ENCODE results near the gene SCFD1. TPM values are rescaled to one million over a fixed set of nuclear protein-coding genes. Genes with fewer than 3 reads are reported as not detected.
A peak's percentile ranks its signal among the peaks of the same experiment; 100 is the strongest.
"Not testable (repeated sequence)": the region's sequence is repeated elsewhere in the genome, so short reads cannot be mapped to it uniquely, and the experiment has no call there.

The SCFD1 gene
- polyA plus RNA-seq, 10 donors = 61.5 to 84.2 (median 72.1) TPM

DNA sequence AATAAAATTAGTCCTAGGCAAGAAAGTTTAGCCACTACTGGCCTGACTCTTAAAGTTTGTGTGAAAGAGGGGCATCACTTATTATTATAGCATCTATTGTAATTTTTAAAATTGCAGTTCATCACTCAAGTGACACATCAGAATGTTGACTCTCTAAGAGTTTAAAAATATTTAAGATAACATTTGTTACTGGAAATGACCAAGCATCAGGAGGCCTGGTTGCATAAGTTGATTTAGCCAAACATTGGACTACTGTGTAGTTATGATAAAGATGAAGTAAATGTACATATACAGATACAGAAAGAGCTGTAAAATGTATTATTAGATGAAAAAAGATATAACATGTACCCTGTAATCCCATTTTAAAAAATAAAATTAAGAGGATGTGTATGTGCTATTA lies 47.5 kb downstream of the SCFD1 start:
- DNase-seq = no peak

DNA sequence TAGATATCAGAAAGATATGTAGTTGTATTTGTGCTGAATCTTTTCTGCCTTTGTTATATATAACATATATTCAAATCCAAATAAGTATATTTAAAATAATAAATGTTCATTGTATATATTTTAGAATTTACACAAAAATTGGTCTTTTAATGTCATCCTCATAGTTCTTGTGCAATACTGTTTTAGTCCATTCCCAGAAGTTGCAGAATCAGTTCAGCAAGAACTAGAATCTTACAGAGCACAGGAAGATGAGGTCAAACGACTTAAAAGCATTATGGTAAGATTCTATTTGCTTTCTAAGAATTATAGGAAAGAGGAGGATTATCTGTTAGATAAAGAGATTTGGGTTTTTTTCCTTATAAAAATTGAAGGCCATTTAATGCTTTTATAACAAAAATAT lies 51.0 kb downstream of the SCFD1 start:
- no peak for DNase-seq

DNA sequence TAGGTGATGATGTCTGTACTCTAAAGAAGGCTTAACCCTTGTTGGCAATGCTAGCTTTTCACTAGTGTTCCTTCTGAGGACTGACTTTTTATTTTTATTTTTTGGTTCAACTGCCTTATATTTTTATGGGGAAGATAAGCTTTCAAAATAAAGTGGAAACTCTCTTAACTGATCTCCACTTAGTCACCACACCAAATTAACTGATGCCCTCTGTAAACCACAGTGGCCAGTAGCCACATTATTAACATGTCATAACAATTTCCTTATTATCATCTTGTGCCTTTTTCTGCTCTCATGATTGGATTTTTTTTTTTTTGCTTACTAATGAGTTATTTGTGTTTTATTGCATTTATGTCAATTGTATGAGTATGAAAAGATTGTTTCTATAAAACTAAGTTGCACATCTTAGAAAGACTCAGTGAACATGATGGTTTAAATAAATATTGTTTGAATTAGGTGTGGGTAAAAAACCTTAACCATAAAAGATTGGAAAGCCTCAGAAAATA lies 56.9 kb downstream of the SCFD1 start:
- no peak for DNase-seq

DNA sequence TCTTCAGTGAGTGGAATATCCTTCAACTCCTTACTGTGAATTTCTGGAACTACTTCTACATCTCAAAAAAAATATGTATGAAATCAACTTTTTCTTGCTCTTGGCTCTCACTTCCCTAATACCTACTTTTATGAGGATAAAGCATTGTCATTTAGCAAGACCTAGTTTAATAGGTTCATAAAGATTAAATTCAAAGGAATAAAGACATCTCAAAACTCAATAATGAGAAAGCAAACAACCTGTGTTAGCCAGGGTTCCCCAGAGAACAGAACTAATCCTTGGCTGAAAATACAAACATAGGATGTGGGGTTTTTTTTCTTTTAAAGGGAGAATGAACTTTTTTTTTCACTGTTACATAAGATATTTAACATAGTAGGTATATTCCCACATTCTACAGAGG lies 57.9 kb downstream of the SCFD1 start:
- DNase-seq = no peak

DNA sequence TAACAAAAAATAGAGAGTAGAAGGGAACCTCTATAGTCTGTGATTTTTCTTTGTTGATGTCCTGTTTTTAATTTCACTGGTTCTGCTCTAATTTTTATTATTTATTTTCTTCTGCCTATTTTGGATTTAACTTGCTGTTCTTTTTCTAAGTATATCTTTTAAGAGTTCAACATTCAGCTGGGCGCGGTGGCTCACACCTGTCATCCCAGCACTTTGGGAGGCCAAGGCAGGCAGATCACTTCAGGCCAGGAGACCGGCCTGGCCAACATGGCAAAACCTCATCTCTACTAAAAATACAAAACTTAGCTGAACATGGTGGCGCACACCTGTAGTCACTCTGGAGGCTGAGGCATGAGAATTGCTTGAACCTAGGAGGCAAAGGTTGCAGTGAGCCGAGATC lies 58.7 kb downstream of the SCFD1 start:
- not testable (repeated sequence) for DNase-seq

DNA sequence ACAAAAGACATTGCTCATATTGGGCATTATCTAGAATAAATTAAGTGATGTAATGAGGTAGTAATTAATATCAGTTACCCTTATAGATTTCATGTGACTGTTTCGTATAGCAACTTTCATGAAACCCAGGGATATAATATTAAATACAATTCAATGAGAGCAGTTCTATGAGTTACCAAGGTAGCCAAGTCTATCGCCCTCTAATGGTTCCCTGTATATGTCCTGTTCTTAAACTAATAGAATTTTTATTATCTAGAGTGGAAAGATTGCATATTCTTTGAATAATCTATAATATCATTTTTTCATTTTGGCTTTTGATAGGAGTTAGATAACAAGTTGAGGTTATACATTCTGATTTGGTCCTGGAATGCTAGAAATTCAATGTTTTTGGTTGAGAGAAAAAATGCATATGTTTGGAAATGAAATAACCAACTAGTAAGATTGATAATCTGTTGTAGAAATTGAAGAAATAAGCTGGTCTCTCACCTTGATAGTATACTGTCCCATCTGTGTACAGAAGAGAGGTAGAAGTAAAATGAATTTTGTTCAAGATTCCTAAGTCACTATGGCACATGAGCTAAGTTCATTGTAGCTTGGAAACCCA lies 59.7 kb downstream of the SCFD1 start:
- no peak for DNase-seq

DNA sequence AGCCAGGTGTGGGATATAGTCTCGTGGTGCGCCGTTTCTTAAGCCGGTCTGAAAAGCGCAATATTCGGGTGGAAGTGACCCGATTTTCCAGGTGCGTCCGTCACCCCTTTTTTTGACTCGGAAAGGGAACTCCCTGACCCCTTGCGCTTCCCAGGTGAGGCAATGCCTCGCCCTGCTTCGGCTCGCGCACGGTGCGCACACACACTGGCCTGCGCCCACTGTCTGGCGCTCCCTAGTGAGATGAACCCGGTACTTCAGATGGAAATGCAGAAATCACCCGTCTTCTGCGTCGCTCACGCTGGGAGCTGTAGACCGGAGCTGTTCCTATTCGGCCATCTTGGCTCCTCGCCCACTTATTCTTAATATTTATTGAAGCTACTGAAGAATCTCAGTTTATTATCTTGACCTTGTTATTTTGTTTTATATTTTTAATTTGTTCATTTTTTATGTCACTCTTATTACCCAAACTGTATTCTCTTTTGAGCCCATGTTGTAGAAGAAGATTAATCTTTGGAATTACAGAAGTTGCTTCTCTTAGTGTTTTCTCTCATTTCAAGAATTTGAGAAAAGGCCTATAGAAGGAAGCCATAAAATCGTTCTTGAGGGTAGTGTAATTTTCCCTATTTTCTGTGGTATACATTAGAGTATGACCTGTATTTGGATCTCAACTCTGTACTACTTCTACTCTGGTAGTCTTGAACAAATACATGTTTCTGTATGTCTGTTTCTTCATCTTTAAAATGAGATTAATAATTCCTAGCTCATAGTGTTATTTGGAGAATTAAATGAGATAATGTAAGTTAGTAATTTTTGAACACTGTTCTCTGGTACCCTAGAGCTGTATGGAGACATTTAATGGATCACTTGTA lies 68.6 kb downstream of the SCFD1 start:
- DNase-seq = peak in 2 of 3 donors; percentile 7 to 25

DNA sequence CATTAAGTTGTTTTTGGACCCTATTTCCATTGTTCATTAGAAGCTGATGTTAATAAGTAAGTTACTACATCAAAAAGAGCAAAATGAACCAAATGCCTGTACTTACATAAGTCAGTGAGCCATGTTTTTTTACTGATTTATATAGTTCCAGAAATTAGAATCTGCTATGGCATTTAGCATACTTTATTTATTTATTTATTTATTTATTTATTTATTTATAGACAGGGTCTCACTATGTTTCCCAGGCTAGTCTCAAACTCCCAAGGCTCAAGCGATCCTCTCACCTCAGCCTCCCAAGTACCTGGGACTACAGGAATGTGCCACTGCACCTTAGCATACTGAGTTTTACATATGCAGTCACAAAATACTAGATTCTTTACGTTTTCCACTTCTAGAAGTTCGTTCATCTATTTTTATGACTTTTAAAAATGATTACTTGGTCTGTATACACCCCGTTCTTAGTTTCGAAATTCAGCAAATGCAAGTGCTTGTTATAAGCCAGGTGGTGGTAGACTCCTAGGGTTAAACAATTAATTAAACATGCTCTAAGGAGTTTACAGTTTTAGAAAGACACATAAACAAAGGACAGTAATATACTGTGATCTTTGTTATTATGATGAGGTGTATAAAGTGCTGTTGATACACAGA lies 69.8 kb downstream of the SCFD1 start:
- DNase-seq = no peak

DNA sequence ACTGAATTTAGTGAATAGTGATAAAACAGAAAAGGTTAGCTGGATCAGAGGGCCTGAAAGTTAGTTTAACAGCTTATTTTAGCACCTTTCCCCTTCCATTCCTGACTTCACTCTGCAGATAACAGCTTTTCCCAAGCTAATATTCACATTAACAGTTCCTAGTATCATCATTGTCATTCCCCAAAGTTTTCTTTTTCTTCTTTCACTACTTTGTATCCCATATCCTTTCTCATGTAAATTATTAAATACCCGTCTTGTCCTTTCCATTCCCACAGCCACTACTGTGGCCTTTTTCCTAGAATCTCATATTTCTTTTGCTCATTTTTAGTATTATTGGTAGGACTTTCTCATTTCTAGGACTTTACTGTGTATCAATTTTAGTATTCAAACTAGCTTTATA lies 70.5 kb downstream of the SCFD1 start:
- no peak for DNase-seq

DNA sequence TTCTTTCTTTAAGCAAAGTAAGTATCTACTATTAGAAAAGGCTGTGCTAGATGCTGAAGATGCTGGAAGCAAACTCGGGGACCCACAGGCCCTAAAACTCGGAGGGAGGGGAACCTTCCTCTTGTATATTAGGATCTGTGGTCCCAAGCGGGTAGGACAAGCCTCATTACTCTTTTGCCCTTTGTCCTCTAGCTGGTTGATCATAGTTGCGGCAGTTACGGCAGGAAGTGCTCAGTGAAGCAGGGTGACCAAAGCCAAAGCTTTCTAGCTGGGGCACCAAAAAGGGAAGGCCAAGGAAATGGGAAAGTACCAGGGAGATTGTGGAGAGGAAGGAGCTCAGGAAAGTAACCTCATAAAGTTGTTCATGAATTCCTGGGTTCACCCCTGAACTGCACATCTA lies 76.3 kb downstream of the SCFD1 start:
- no peak for DNase-seq

DNA sequence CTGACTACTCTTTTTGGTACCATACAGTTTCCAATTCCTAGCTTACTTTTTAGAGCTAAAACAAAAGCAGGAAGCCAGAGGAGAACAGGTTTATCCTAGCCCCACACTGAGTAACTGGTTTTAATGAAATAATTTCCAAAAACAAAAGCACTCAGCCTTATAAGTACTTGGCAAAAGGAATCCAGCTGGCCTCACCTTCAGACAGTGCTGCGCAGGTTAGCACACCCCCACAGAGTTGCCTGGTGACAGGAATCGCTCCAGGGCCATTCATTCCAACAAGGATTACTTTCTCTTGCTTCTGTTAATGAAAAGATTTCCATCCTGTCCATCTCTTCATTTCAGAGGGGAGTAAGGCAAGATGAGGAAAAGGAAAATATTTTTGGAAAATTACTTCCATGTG lies 84.6 kb downstream of the SCFD1 start:
- DNase-seq = peak; percentile 10 to 56 (median 46)

DNA sequence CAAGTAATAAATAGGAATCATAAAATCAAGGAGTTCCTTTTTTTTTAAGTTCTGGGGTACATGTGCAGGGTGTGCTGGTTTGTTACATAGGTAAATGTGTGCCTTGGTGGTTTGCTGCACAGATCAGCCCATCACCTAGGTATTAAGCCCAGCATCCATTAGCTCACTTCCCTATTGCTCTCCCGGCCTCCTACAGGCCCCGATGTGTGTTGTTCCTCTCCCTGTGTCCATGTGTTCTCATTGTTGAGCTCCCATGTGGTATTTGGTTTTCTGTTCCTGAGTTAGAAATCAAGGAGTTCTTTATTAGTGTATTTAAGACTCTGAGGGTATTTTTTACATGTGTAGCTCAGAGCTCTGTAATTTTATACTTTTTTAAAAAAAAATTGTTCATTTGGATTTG lies 86.0 kb downstream of the SCFD1 start:
- no peak for DNase-seq

DNA sequence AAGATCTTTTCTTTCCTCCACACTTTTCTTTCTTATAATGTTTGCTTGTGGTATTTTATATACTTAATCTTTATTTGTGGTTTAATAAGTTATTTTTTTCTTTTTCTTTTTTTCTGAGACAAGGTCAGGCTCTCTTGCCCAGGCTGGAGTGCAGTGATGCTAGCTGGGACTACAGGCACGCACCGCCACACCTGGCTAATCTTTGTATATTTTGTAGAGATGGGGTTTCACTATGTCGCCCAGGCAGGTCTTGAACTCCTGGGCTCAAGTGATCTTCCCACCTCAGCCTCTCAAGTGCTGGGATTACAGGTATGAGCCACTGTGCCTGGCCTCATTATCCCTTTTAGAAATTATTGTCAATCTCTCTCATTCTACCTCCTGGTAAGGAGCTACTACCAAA lies 87.1 kb downstream of the SCFD1 start:
- DNase-seq = no peak

DNA sequence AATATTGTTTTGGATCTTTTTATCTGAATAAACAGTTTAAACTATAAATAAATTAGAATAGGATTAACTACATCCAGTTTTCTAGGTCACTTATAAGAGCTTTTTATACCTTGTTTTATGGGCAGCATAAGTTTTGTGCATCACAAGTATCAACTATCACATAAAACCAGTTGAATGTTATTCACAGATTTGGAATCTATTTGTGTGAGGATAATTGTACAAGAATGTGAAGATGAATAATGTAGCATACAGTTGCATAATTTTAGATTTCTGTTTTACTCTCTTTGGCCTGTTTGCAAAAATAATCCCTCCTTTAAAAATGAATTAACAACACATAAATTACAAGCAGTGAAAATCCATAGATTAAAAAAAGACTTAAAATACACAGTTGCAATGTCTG lies 88.8 kb downstream of the SCFD1 start:
- DNase-seq = no peak

DNA sequence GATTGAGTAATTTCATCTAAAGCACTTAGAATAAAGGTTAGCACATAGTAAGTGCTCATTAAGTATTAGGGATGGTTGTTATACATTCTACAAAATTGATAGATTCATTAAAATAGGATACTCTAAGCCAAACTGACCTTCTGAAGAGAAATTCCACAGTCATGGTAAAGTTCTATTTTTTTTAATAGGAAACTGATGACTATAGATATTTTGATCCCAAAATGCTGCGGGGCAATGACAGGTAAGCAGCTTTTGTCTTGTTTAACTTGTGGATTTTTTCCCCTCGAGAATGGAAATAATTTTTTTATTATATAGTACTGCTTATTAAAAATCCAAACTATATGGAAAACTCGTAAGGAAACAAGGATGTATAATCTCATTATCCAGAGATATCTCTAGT lies 97.0 kb downstream of the SCFD1 start:
- no peak for DNase-seq

DNA sequence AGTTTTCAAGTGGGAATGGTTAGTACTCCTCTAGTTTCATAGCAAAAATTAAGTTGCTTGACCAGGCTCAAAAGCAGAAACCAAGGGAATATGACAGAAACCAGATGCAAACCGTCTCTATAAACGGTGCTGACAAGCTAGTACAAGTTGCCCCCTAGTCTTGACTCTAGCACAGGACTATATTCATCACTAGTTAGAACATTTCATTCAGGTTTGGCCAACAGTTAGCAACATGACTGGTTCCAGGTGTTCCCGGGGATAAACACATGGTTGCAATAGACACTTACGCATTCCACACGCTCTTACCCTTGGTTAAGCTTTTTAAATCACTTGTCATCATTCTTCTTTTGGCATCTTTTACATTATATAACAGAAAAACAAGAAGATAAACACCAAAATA lies 103.6 kb downstream of the SCFD1 start:
- DNase-seq = no peak

DNA sequence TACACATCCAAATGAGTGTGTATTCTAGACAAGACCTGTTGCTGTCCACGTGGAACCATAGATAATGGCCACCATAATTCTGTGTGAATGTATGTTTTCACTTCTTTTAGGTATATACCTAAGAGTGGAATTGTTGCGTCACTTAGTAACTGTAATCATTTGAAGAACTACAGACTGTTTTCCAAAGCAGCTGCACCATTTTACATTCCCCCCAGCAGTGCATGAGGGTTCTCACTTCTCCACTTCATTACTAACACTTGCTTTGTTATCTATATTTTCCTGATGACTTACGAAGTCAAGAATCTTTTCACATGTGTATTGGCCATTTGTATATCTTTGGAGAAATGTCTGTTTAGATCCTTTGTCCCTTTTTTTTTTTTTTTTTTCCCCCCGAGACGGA lies 106.4 kb downstream of the SCFD1 start:
- DNase-seq = no peak

DNA sequence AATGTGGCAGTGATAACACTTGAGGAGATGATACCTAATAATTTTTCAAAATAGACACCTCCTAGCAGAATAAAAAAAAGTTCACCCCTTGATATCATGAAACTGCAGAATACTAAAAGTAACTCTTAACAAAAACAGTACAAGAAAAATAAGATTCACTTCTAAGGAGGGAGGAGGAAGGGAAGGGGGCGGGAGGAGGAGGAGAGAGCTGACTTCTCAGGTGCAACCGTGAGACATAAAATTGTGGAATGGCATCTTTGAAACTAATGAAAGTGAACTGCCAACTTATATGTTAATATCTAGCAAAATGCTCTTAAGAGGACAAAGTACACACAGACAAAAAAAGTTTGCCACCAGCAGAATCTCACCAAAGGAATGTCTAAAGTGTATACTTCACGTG lies 115.8 kb downstream of the SCFD1 start:
- DNase-seq = no peak

DNA sequence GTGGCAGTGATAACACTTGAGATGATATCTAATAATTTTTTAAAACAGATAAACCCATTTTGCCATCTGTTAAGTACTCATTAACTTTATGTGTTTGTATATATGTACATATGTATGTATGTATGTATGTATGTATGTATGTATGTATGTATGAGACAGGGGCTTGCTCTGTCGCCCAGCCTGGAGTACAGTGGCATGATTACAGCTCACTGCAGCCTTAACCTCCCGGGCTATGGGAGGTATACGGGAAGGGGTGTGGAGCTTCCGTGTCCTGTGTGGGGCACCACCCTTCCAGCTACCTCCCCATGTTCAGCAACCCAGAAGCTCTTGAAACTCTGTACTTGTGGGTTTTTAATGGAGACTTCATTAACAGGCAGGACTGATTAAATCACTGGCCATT lies 116.9 kb downstream of the SCFD1 start:
- DNase-seq = no peak

DNA sequence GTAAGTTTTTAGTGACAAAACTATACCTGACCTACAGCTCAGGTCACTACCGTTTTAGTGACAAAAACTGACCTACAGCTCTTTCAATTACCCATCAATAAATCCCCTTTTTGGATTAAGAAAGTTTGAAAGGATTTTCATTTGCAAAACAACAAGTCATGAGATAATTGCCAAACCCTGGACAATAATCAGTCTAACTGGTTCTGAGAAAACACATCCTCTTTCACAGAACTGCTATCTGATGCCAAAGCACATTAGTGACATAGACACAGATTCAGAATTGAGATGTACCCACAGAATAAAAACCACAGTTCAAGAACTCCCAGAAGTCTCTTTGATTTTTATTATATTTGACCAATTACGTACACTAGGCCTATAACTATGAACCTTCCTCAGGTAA lies 126.2 kb downstream of the SCFD1 start:
- no peak for DNase-seq

DNA sequence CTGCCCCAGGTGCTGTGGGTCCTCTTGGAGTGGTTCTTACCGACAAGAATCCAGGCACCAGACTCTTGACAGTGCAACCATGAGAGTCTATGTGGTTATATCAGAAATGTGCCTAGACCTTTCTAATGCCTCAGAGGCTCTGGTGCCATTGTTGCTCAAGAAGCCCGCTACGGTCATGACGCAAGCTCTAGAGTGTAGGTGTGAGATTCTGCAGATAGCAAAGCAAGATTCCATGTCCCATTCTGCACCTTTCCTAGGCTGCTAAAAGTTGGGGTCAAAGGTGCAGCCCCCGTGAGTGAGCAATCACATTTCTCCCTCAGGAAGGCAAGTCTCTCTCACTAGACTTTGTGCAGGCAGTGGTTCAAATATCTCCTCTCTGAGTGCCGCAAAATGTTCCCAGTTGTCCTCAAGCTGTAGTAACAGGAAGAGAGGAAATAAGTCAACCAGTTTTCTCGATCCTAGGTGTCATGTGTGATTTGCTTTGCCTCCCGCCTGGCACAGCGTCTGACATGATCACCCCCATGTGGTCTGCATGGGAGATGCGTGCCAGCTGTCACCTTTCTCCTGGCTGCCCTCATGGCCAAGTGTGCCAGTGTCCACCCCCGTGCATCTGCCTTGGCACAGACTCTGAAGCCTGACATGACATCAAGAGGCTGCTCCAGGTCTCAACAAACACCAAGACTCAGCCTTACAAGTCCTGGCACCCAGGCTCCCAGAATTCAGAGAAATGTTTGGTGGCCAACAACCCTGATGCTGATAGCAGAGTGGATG lies 129.7 kb downstream of the SCFD1 start:
- DNase-seq = peak in 2 of 3 donors; percentile 0 to 6

DNA sequence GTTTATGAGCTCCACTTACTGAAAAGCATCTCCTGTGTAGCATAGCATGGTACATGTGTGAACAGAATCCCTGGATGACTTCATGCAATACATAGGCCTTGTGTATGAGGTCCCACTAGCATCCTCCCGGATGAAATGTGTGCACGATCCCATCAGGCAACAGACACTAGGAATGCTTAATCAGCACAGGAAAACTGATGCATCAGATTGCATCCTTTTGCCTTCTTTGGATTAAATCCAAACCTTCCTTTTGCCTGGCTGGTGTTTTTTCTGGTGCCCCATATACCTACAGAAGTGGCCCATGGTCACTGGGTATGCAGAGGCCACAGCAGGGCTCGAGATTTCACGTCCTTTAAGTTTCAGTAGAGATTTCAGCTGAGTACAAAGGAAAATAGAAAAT lies 131.3 kb downstream of the SCFD1 start:
- DNase-seq = no peak

Data from muscle of back (tissue), 11 donors.